Fibroblast of lung (primary cell): ENCODE results near the gene FMNL3.

Source experiments
- CTCF ChIP-seq, 2 donors: IDR thresholded peaks in 1 of 2; conservative IDR thresholded peaks in 1 of 2; 1 replicate in 1 of 2; 2 replicates in 1 of 2; pipeline ENCODE4 v1.5.1; 2011 to 2012; ENCODE audit warnings: low read length in 2 of 2, control low read depth in 1 of 2, inconsistent platforms in 1 of 2, low read depth in 1 of 2, mild to moderate bottlenecking in 1 of 2
- EZH2 ChIP-seq: IDR thresholded peaks from 2 replicates; pipeline ENCODE4 v1.5.1; 2012; ENCODE audit warnings: low read length, control low read depth, mild to moderate bottlenecking; ENCODE audit errors: missing control alignments

- TF ChIP-seq EZH2 (no peak), CTCF (conservative IDR thresholded peaks at IDR 0.05 in 1 of 2, IDR thresholded peaks at IDR 0.05 in 1 of 2; ENCODE audit: low read depth in 1 of 2, low read length in 2 of 2) (no peak)
Observed at GRCh38 chr12:49654715-49655114, 52.5 kb downstream of the FMNL3 start.
